ENCODE results near the gene PCSK5. TPM values are rescaled to one million over a fixed set of nuclear protein-coding genes. Genes with fewer than 3 reads are reported as not detected.

PCSK5 gene
- total and polyA plus RNA-seq, 4 donors = 0.58 to 3.6 (median 0.82) TPM

- no peaks in the 10 kb centered on the region for H3K27me3 ChIP-seq (ENCODE audit: control insufficient read depth in 4 of 4, insufficient read depth in 4 of 4, low read length in 3 of 4)
- peaks cover 5 to 33% (median 18%) of the 10 kb centered on the region in 4 donors for H3K4me1 ChIP-seq (ENCODE audit: control insufficient read depth in 4 of 4, insufficient read depth in 4 of 4, low read length in 3 of 4)
- peak overlapping the region; percentile 61 to 75 for H3K27ac ChIP-seq (ENCODE audit: low read depth in 1 of 2, low read length in 2 of 2)
- H3K36me3 ChIP-seq (ENCODE audit: control insufficient read depth in 4 of 4, insufficient read depth in 3 of 4, low read depth in 1 of 4, low read length in 3 of 4) = no peaks in the 10 kb centered on the region
- TF ChIP-seq NR2F2 (IDR thresholded peaks at IDR 0.05) (no peak), FOXA2 (IDR thresholded peaks at IDR 0.05) (no peak), HNF4A (conservative IDR thresholded peaks at IDR 0.05) (peak in 1 of 2 donors; percentile 2), EGR1 (IDR thresholded peaks at IDR 0.05; ENCODE audit: low read depth in 2 of 2) (no peak), JUND (IDR thresholded peaks at IDR 0.05) (no peak), HNF4G (IDR thresholded peaks at IDR 0.05) (no peak), FOXA1 (IDR thresholded peaks at IDR 0.05) (no peak), YY1 (IDR thresholded peaks at IDR 0.05) (no peak), RXRA (IDR thresholded peaks at IDR 0.05) (peak in 1 of 2 donors; percentile 17), RAD21 (IDR thresholded peaks at IDR 0.05) (peak in 1 of 2 donors; percentile 17), GABPA (IDR thresholded peaks at IDR 0.05 in 1 of 2, conservative IDR thresholded peaks at IDR 0.05 in 1 of 2) (no peak)
- TF ChIP-seq, protein P1, sequence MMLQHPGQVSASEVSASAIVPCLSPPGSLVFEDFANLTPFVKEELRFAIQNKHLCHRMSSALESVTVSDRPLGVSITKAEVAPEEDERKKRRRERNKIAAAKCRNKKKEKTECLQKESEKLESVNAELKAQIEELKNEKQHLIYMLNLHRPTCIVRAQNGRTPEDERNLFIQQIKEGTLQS (IDR thresholded peaks at IDR 0.05) = no peak
- TF ChIP-seq, protein P2, sequence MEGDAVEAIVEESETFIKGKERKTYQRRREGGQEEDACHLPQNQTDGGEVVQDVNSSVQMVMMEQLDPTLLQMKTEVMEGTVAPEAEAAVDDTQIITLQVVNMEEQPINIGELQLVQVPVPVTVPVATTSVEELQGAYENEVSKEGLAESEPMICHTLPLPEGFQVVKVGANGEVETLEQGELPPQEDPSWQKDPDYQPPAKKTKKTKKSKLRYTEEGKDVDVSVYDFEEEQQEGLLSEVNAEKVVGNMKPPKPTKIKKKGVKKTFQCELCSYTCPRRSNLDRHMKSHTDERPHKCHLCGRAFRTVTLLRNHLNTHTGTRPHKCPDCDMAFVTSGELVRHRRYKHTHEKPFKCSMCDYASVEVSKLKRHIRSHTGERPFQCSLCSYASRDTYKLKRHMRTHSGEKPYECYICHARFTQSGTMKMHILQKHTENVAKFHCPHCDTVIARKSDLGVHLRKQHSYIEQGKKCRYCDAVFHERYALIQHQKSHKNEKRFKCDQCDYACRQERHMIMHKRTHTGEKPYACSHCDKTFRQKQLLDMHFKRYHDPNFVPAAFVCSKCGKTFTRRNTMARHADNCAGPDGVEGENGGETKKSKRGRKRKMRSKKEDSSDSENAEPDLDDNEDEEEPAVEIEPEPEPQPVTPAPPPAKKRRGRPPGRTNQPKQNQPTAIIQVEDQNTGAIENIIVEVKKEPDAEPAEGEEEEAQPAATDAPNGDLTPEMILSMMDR (IDR thresholded peaks at IDR 0.05; ENCODE audit: low read depth, low read length, missing input control) = no peak
- TF ChIP-seq, protein P3, sequence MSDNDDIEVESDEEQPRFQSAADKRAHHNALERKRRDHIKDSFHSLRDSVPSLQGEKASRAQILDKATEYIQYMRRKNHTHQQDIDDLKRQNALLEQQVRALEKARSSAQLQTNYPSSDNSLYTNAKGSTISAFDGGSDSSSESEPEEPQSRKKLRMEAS (IDR thresholded peaks at IDR 0.05) = no peak
- H3K4me3 ChIP-seq (ENCODE audit: low read depth in 1 of 3, low read length in 3 of 3) = peak overlapping the region; percentile 67 to 87 (median 72)
- WGBS = under 1% methylated on average over 24 of the region's 24 CpGs
- H3K9me3 ChIP-seq (ENCODE audit: control insufficient read depth in 4 of 4, low read length in 3 of 4) = no peaks in the 10 kb centered on the region
- no peak for DNase-seq (ENCODE audit: low spot score)
- H3K9ac ChIP-seq (ENCODE audit: low read depth in 1 of 2, low read length in 2 of 2) = peak overlapping the region; percentile 61 to 63
Observed at GRCh38 chr9:75889977-75890471, 449 bp upstream of the PCSK5 start.

GRCh38 chr9:75891277-75891741 lies 836 bp downstream of the PCSK5 start:
- H3K36me3 ChIP-seq (ENCODE audit: control insufficient read depth in 4 of 4, insufficient read depth in 3 of 4, low read depth in 1 of 4, low read length in 3 of 4) = no peaks in the 10 kb centered on the region
- no peak for TF ChIP-seq ZBTB33 (IDR thresholded peaks at IDR 0.05)
- TF ChIP-seq RXRA (IDR thresholded peaks at IDR 0.05) = no peak
- no peak for TF ChIP-seq SP1 (IDR thresholded peaks at IDR 0.05)
- TF ChIP-seq RAD21 (IDR thresholded peaks at IDR 0.05) = no peak
- TF ChIP-seq, protein P2 (IDR thresholded peaks at IDR 0.05; ENCODE audit: low read depth, low read length, missing input control) = no peak
- TF ChIP-seq, protein P1 (IDR thresholded peaks at IDR 0.05) = no peak
- TF ChIP-seq, protein P3 (IDR thresholded peaks at IDR 0.05) = no peak
- TF ChIP-seq YY1 (IDR thresholded peaks at IDR 0.05) = no peak
- no peak for TF ChIP-seq NR2F2 (IDR thresholded peaks at IDR 0.05)
- TF ChIP-seq HNF4G (IDR thresholded peaks at IDR 0.05) = no peak
- no peak overlapping the region for H3K9ac ChIP-seq (ENCODE audit: low read depth in 1 of 2, low read length in 2 of 2)
- H3K4me1 ChIP-seq (ENCODE audit: control insufficient read depth in 4 of 4, insufficient read depth in 4 of 4, low read length in 3 of 4) = peaks cover 5 to 37% (median 18%) of the 10 kb centered on the region in 4 donors
- 3% methylated on average over 28 of the region's 28 CpGs for WGBS
- H3K27ac ChIP-seq (ENCODE audit: low read depth in 1 of 2, low read length in 2 of 2) = peak overlapping the region; percentile 61 to 75
- no peaks in the 10 kb centered on the region for H3K27me3 ChIP-seq (ENCODE audit: control insufficient read depth in 4 of 4, insufficient read depth in 4 of 4, low read length in 3 of 4)
- peak overlapping the region; percentile 59 to 87 (median 67) for H3K4me3 ChIP-seq (ENCODE audit: low read depth in 1 of 3, low read length in 3 of 3)
- H3K9me3 ChIP-seq (ENCODE audit: control insufficient read depth in 4 of 4, low read length in 3 of 4) = no peaks in the 10 kb centered on the region
- DNase-seq (ENCODE audit: low spot score) = peak; percentile 34
